Fibroblast of the conjunctiva (primary cell): ENCODE results near the gene RNF220.
"Not testable (repeated sequence)": the region's sequence is repeated elsewhere in the genome, so short reads cannot be mapped to it uniquely, and the experiment has no call there.

ENCODE experiments used
- DNase-seq: peaks from one replicate; pipeline ENCODE4 v3.0.0-alpha.2; 2010; ENCODE audit warnings: low read depth

RNF220 gene

GRCh38 chr1:44678626-44679025 is 273.6 kb downstream of the RNF220 start:
- DNase-seq, result no peak

- DNase-seq, result no peak
Observed at GRCh38 chr1:44679468-44679867, 274.4 kb downstream of the RNF220 start.

GRCh38 chr1:44681905-44682882 is 277.1 kb downstream of the RNF220 start:
- no peak for DNase-seq

GRCh38 chr1:44682883-44683265 is 277.8 kb downstream of the RNF220 start:
- DNase-seq, result no peak

GRCh38 chr1:44684525-44684924 is 279.5 kb downstream of the RNF220 start:
- no peak for DNase-seq

GRCh38 chr1:44685218-44685617 is 280.2 kb downstream of the RNF220 start:
- DNase-seq, result no peak

GRCh38 chr1:44685881-44686280 is 280.8 kb downstream of the RNF220 start:
- no peak for DNase-seq

- DNase-seq, result no peak
Observed at GRCh38 chr1:44688760-44689446, 283.8 kb downstream of the RNF220 start.

- no peak for DNase-seq
Observed at GRCh38 chr1:44689447-44689765, 284.4 kb downstream of the RNF220 start.

GRCh38 chr1:44693159-44693558 is 288.1 kb downstream of the RNF220 start:
- no peak for DNase-seq

GRCh38 chr1:44693900-44694299 is 288.8 kb downstream of the RNF220 start:
- no peak for DNase-seq

GRCh38 chr1:44694863-44695478 is 289.9 kb downstream of the RNF220 start:
- DNase-seq, result no peak

GRCh38 chr1:44695671-44696070 is 290.6 kb downstream of the RNF220 start:
- DNase-seq, result no peak

- DNase-seq, result no peak
Observed at GRCh38 chr1:44696101-44696500, 291.0 kb downstream of the RNF220 start.

- no peak for DNase-seq
Observed at GRCh38 chr1:44696789-44697345, 291.8 kb downstream of the RNF220 start.

- no peak for DNase-seq
Observed at GRCh38 chr1:44698138-44698537, 293.1 kb downstream of the RNF220 start.

- DNase-seq, result not testable (repeated sequence)
Observed at GRCh38 chr1:44699375-44699774, 294.3 kb downstream of the RNF220 start.

- DNase-seq, result no peak
Observed at GRCh38 chr1:44700573-44700972, 295.5 kb downstream of the RNF220 start.

GRCh38 chr1:44701141-44701573 is 296.1 kb downstream of the RNF220 start:
- DNase-seq, result no peak
